Stimulated activated CD4-positive, alpha-beta T cell treated with anti-CD3 and anti-CD28 coated beads, TNF-alpha, amount 100 ng/mL, for 4 hours (primary cell): ENCODE results near the gene KIRREL1.

ENCODE experiments used
- DNase-seq, 3 experiments: peaks; one replicate each; pipeline ENCODE4 v3.0.0-alpha.2; 2020; ENCODE audit warnings: low read depth in 3 of 3

Gene KIRREL1

GRCh38 chr1:158146165-158146564 is 152.7 kb downstream of the KIRREL1 start:
- DNase-seq, result no peak

- DNase-seq, result no peak
These were observed 153.3 kb downstream of the KIRREL1 start for GRCh38 chr1:158146739-158147138.

GRCh38 chr1:158147401-158147800 is 154.0 kb downstream of the KIRREL1 start:
- DNase-seq, result no peak

- no peak for DNase-seq
These were observed 154.4 kb downstream of the KIRREL1 start for GRCh38 chr1:158147869-158148268.

GRCh38 chr1:158148468-158148867 is 155.0 kb downstream of the KIRREL1 start:
- no peak for DNase-seq

- DNase-seq, result no peak
These were observed 155.7 kb downstream of the KIRREL1 start for GRCh38 chr1:158149175-158149574.
